NT2/D1 (cell line): Measurements from ENCODE around the gene MZF1.

Source experiments
- SUZ12 ChIP-seq: IDR thresholded peaks from 2 replicates; pipeline ENCODE4 v1.6.1; 2011; ENCODE audit not compliant: insufficient read length, insufficient read depth; ENCODE audit errors: extremely low read depth
- YY1 ChIP-seq: IDR thresholded peaks from 2 replicates; pipeline ENCODE4 v1.6.1; 2011; ENCODE audit not compliant: insufficient read length, insufficient read depth

DNA sequence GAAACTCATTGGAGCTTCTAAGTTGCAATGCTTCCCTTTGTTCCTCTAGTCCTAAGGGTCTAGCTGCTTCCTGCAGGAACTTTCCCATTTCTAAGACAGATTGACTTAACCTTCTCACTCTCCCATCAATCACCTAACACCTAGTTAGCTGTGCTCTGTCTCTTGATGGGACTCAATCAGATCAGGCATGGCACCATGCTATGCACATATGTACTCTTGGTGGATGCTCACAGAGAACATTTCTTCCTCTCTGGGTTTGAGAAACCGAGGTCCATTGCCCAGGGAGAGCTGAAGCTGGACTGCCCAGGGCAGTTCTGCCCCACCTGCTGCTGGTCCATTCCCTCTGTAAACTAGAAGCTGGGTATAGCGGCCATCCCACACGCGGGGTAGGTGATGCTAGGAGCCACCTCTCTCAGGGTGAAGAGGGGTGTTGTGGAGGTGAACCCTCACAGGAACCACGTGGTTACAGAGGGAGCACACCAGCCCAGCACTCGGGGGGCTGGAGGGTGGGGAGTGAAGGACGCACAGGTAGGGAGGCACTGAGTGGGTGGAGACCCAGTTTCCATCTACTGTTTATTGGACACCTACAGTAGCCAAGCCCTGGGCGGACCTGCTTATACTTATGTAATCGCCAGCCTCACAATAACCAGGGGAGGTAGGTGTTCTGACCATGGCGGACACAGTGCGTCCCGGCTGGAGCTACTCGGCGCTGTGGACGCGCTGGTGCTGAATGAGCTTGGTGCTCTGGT is 11.6 kb downstream of the MZF1 start:
- TF ChIP-seq YY1 (no peak), SUZ12 (no peak)
